SU-DHL-6 (cell line): ENCODE results near the gene GALNT15.

Experiments used
- H2AFZ ChIP-seq: fragments of 200-600 bp; sonication (generic); 2 replicates; pipeline ENCODE4 v1.6.1; 2014; ENCODE audit warnings: low read depth, mild to moderate bottlenecking, moderate library complexity, mixed read lengths, antibody characterized with exemption, low read length; ENCODE audit not compliant: severe bottlenecking
- H3F3A ChIP-seq: fragments of 200-600 bp; shearing (Covaris generic); 2 replicates; pipeline ENCODE4 v1.6.0; 2016; ENCODE audit warnings: antibody characterized with exemption, mild to moderate bottlenecking; ENCODE audit not compliant: insufficient read depth
- H3K27ac ChIP-seq: fragments of 200-600 bp; sonication (generic); 2 replicates; pipeline ENCODE4 v1.5.1; 2016; ENCODE audit warnings: low read depth, mild to moderate bottlenecking, low read length, moderate library complexity, mixed read lengths
- H3K27me3 ChIP-seq: fragments of 200-600 bp; sonication (generic), shearing (Covaris generic); 2 replicates; pipeline ENCODE4 v1.6.0; 2014; ENCODE audit warnings: mild to moderate bottlenecking, low read length
- H3K36me3 ChIP-seq: fragments of 200-600 bp; sonication (generic); 2 replicates; pipeline ENCODE4 v1.6.1; 2014; ENCODE audit warnings: mild to moderate bottlenecking, low read length, mixed read lengths
- H3K4me2 ChIP-seq: fragments of 300-600, 200-600 bp; shearing (Covaris generic), sonication (generic); 2 replicates; pipeline ENCODE4 v1.6.0; 2014; ENCODE audit warnings: low read length, low read depth, mild to moderate bottlenecking; ENCODE audit not compliant: poor library complexity, severe bottlenecking
- H3K4me3 ChIP-seq: fragments of 200-600 bp; sonication (generic); 2 replicates; pipeline ENCODE4 v1.5.1; 2014; ENCODE audit warnings: antibody characterized with exemption, low read length, mild to moderate bottlenecking, mixed read lengths; ENCODE audit not compliant: insufficient read depth, poor library complexity, severe bottlenecking
- H3K79me2 ChIP-seq: fragments of 200-600 bp; sonication (generic); 2 replicates; pipeline ENCODE4 v1.6.1; 2014; ENCODE audit warnings: mild to moderate bottlenecking, low read length, moderate library complexity; ENCODE audit not compliant: insufficient read depth
- H3K9ac ChIP-seq: fragments of 200-600 bp; sonication (generic); 2 replicates; pipeline ENCODE4 v1.7.0; 2014; ENCODE audit warnings: mild to moderate bottlenecking, low read length
- H3K9me2 ChIP-seq: fragments of 200-600 bp; sonication (generic); replicated peaks from 2 replicates; pipeline ENCODE4 v1.6.1; 2014; ENCODE audit warnings: low read length; ENCODE audit not compliant: insufficient read depth
- H3K9me3 ChIP-seq: fragments of 200-600 bp; sonication (generic); 2 replicates; pipeline ENCODE4 v1.6.1; 2014; ENCODE audit warnings: low read length, mixed read lengths; ENCODE audit not compliant: insufficient read depth
- H4K20me1 ChIP-seq: fragments of 200-600 bp; sonication (generic); 2 replicates; pipeline ENCODE4 v1.6.1; 2014; ENCODE audit warnings: low read depth, mild to moderate bottlenecking, antibody characterized with exemption, low read length, moderate library complexity, mixed read lengths
- EZH2phosphoT487 ChIP-seq: fragments of 200-600 bp; sonication (generic), shearing (Covaris generic); conservative IDR thresholded peaks from 2 replicates; pipeline ENCODE4 v1.6.1; 2018; ENCODE audit warnings: mild to moderate bottlenecking, antibody characterized with exemption, low read length, moderate library complexity, mixed read lengths
- TF ChIP-seq, protein P1 (sequence below): fragments of 200-600 bp; sonication (generic); IDR thresholded peaks from one replicate; pipeline ENCODE4 v1.5.1; 2017; ENCODE audit warnings: antibody characterized with exemption, mild to moderate bottlenecking, low read length, moderate library complexity; ENCODE audit not compliant: insufficient read depth, poor library complexity, severe bottlenecking

GALNT15 gene, protein sequence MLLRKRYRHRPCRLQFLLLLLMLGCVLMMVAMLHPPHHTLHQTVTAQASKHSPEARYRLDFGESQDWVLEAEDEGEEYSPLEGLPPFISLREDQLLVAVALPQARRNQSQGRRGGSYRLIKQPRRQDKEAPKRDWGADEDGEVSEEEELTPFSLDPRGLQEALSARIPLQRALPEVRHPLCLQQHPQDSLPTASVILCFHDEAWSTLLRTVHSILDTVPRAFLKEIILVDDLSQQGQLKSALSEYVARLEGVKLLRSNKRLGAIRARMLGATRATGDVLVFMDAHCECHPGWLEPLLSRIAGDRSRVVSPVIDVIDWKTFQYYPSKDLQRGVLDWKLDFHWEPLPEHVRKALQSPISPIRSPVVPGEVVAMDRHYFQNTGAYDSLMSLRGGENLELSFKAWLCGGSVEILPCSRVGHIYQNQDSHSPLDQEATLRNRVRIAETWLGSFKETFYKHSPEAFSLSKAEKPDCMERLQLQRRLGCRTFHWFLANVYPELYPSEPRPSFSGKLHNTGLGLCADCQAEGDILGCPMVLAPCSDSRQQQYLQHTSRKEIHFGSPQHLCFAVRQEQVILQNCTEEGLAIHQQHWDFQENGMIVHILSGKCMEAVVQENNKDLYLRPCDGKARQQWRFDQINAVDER

DNA sequence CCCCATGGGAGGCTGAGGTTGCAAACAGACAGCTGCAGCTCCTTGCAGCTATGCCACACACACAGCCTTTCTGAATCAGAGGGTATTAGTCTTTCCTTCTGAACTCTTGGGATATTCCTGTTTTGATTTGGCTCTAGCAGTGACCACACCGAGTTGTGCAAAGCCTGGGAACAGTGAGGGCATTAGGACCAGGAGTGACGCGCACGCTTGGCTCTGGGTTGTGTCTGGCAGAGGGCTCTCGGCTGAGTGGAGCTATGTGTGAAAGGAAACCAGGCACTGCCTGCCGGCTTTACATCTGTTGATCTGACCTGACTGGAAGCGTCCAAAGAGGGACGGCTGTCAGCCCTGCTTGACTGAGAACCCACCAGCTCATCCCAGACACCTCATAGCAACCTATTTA, at the start of gene GALNT15:
TSS of gene GALNT15 (plus strand) at position 292 of the 400 bp plus-strand sequence. CDS start 472 bp downstream, outside the sequence.
- no peaks in the 10 kb centered on the region for H4K20me1 ChIP-seq
- H3K4me3 ChIP-seq, result no peak within 1 kb of the TSS
- H3K79me2 ChIP-seq, result no peaks in the 10 kb centered on the region
- H3K9me2 ChIP-seq, result no peaks in the 10 kb centered on the region
- H3K27me3 ChIP-seq, result no peaks in the 10 kb centered on the region
- H3K27ac ChIP-seq, result no peak within 1 kb of the TSS
- no peak within 1 kb of the TSS for H2AFZ ChIP-seq
- H3F3A ChIP-seq, result no peaks in the 10 kb centered on the region
- H3K36me3 ChIP-seq, result no peaks in the 10 kb centered on the region
- no peak within 1 kb of the TSS for H3K9ac ChIP-seq
- no peak within 1 kb of the TSS for H3K4me2 ChIP-seq
- no peaks in the 10 kb centered on the region for H3K9me3 ChIP-seq
- TF ChIP-seq, protein P1, sequence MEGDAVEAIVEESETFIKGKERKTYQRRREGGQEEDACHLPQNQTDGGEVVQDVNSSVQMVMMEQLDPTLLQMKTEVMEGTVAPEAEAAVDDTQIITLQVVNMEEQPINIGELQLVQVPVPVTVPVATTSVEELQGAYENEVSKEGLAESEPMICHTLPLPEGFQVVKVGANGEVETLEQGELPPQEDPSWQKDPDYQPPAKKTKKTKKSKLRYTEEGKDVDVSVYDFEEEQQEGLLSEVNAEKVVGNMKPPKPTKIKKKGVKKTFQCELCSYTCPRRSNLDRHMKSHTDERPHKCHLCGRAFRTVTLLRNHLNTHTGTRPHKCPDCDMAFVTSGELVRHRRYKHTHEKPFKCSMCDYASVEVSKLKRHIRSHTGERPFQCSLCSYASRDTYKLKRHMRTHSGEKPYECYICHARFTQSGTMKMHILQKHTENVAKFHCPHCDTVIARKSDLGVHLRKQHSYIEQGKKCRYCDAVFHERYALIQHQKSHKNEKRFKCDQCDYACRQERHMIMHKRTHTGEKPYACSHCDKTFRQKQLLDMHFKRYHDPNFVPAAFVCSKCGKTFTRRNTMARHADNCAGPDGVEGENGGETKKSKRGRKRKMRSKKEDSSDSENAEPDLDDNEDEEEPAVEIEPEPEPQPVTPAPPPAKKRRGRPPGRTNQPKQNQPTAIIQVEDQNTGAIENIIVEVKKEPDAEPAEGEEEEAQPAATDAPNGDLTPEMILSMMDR, result no peak
- no peak for TF ChIP-seq EZH2phosphoT487

DNA sequence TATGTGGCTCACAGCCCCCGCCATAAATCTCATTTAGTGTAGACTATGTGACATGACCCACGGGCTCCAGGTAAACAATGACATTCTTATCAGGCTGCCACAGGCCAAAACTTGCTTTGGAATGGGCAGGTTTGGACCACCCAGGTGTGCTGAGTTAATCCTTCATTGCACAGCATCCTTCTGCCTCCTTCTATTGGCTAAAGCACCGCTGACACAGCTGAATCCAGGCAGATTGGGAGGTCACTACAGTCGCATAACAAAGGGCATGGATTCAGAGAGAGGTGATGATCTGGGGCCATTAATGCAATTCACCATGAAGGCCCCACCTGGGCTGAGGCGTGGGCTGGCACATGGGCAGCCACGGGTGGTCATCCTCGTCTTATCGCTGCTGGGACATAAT, 47.8 kb upstream of the GALNT15 start:
- no peaks in the 10 kb centered on the region for H3F3A ChIP-seq

DNA sequence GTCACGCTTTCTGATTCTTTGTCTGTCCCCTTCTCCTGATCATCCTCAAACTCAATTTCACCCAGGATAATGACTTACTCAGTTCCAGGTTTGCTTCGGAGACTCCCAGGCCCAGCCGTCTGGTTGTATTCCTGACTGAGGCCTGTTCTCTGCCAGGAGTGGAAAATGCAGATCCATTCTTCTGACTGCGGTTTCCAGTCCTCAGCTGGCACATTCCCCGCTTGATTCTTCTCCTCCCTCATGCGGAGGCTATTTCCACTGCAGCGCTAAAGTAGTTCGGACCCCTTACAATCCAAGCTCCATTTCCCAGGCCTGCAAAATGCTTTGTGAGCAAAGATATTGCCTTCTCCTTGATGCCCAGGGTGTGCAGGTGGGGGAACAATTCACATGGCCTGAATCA, 47.2 kb upstream of the GALNT15 start:
- H3K9ac ChIP-seq, result no peak overlapping the region
- no peak overlapping the region for H3K4me2 ChIP-seq
- H3K4me3 ChIP-seq, result no peak overlapping the region
- no peak overlapping the region for H2AFZ ChIP-seq
- H3F3A ChIP-seq, result no peaks in the 10 kb centered on the region
- no peaks in the 10 kb centered on the region for H3K9me3 ChIP-seq
- no peaks in the 10 kb centered on the region for H3K79me2 ChIP-seq
- no peaks in the 10 kb centered on the region for H3K9me2 ChIP-seq
- H3K27me3 ChIP-seq, result no peaks in the 10 kb centered on the region
- TF ChIP-seq, protein P1, result no peak
- no peak for TF ChIP-seq EZH2phosphoT487
- H3K36me3 ChIP-seq, result no peaks in the 10 kb centered on the region
- no peak overlapping the region for H3K27ac ChIP-seq
- H4K20me1 ChIP-seq, result no peaks in the 10 kb centered on the region

More for the DNA sequence above, 47.8 kb upstream of the GALNT15 start:
- TF ChIP-seq, protein P1, result no peak
- TF ChIP-seq EZH2phosphoT487, result no peak
- no peaks in the 10 kb centered on the region for H3K9me2 ChIP-seq
- H3K9me3 ChIP-seq, result no peaks in the 10 kb centered on the region
- no peaks in the 10 kb centered on the region for H3K36me3 ChIP-seq
- no peak overlapping the region for H2AFZ ChIP-seq
- no peaks in the 10 kb centered on the region for H3K79me2 ChIP-seq
- no peak overlapping the region for H3K9ac ChIP-seq
- H3K27ac ChIP-seq, result no peak overlapping the region
- H3K4me3 ChIP-seq, result no peak overlapping the region
- no peaks in the 10 kb centered on the region for H4K20me1 ChIP-seq
- no peaks in the 10 kb centered on the region for H3K27me3 ChIP-seq
- H3K4me2 ChIP-seq, result no peak overlapping the region
